Neural progenitor cell (in vitro differentiated cells): Measurements from ENCODE around the gene INPP5B. TPM values are rescaled to one million over a fixed set of nuclear protein-coding genes. Genes with fewer than 3 reads are reported as not detected.

Experiments used
- DNase-seq: peaks from one replicate; pipeline ENCODE4 v3.0.0-alpha.2; 2016; ENCODE audit warnings: low spot score
- H2AFZ ChIP-seq: fragments of 200-600 bp; sonication (generic); replicated peaks from 2 replicates; pipeline ENCODE4 v1.6.1; 2016; ENCODE audit warnings: antibody characterized with exemption
- H3F3A ChIP-seq: fragments of 200-600 bp; sonication (generic); 2 replicates; pipeline ENCODE4 v1.6.1; 2016; ENCODE audit warnings: antibody characterized with exemption, low read depth
- H3K27ac ChIP-seq: fragments of 200-600 bp; sonication (generic); 2 replicates; pipeline ENCODE4 v1.5.1; 2016; ENCODE audit warnings: mild to moderate bottlenecking
- H3K27me3 ChIP-seq: fragments of 200-600 bp; sonication (generic); 2 replicates; pipeline ENCODE4 v1.6.1; 2016; ENCODE audit warnings: mild to moderate bottlenecking, moderate library complexity
- H3K36me3 ChIP-seq: fragments of 200-600 bp; sonication (generic); 2 replicates; pipeline ENCODE4 v1.5.1; 2016
- H3K4me1 ChIP-seq: fragments of 200-600 bp; sonication (generic); 2 replicates; pipeline ENCODE4 v1.6.1; 2016; ENCODE audit warnings: mixed run types
- H3K4me2 ChIP-seq: fragments of 200-600 bp; sonication (generic); 2 replicates; pipeline ENCODE4 v1.6.1; 2016
- H3K4me3 ChIP-seq: fragments of 200-600 bp; sonication (generic); 2 replicates; pipeline ENCODE4 v1.5.1; 2016
- H3K79me2 ChIP-seq: fragments of 200-600 bp; sonication (generic); 2 replicates; pipeline ENCODE4 v1.6.1; 2016; ENCODE audit warnings: low read depth
- H3K9ac ChIP-seq: fragments of 200-600 bp; sonication (generic); 2 replicates; pipeline ENCODE4 v1.6.1; 2016
- H3K9me3 ChIP-seq: fragments of 200-600 bp; sonication (generic); 2 replicates; pipeline ENCODE4 v1.5.1; 2016; ENCODE audit warnings: low read depth
- H4K20me1 ChIP-seq: fragments of 200-600 bp; sonication (generic); 2 replicates; pipeline ENCODE4 v1.6.1; 2016; ENCODE audit warnings: low read depth
- H3K27ac Mint-ChIP-seq: 3 replicates; pipeline ENCODE4 v1.8.0; 2021; ENCODE audit warnings: mixed read lengths
- H3K27me3 Mint-ChIP-seq: 2 replicates; pipeline ENCODE4 v1.8.0; 2022; ENCODE audit warnings: low read depth, mild to moderate bottlenecking, inconsistent platforms, moderate library complexity, mixed read lengths; ENCODE audit not compliant: insufficient read depth
- H3K36me3 Mint-ChIP-seq: 3 replicates; pipeline ENCODE4 v1.8.0; 2021; ENCODE audit warnings: mixed read lengths
- H3K4me1 Mint-ChIP-seq: 3 replicates; pipeline ENCODE4 v1.8.0; 2021; ENCODE audit warnings: mixed read lengths
- H3K4me3 Mint-ChIP-seq: 3 replicates; pipeline ENCODE4 v1.8.0; 2021; ENCODE audit warnings: mild to moderate bottlenecking, moderate library complexity, mixed read lengths
- H3K9me3 Mint-ChIP-seq: 3 replicates; pipeline ENCODE4 v1.8.0; 2020; ENCODE audit warnings: mixed read lengths
- EZH2 ChIP-seq: fragments of 200-600 bp; sonication (generic); IDR thresholded peaks from 2 replicates; pipeline ENCODE4 v1.6.1; 2017; ENCODE audit warnings: antibody characterized with exemption, mild to moderate bottlenecking, moderate library complexity
- EZH2phosphoT487 ChIP-seq: fragments of 200-600 bp; sonication (generic); IDR thresholded peaks from 2 replicates; pipeline ENCODE4 v1.6.1; 2017; ENCODE audit warnings: antibody characterized with exemption
- total RNA-seq: library from RNA; depleted of rRNA; stranded (reverse); fragments of >200 nt; gene quantifications from 2 replicates; pipeline ENCODE4 v1.2.3, GENCODE V29; 2015; ENCODE audit warnings: low replicate concordance
- TF ChIP-seq, protein P1 (sequence below): fragments of 200-600 bp; sonication (generic); IDR thresholded peaks from 2 replicates; pipeline ENCODE4 v1.5.1; 2017; ENCODE audit warnings: antibody characterized with exemption, mild to moderate bottlenecking

Gene INPP5B
- total RNA-seq, 1 donor from 2014 or later, result 22.0 TPM

GRCh38 chr1:37861151-37861550, 85.7 kb downstream of the INPP5B start:
- Mint-ChIP-seq H3K9me3 (no peaks in the 10 kb centered on the region), H3K27me3 (peaks cover 5% of the 10 kb centered on the region), H3K36me3 (peaks cover 4% of the 10 kb centered on the region), H3K27ac (no peak overlapping the region), H3K4me3 (peak overlapping the region; percentile 96), H3K4me1 (peaks cover 13% of the 10 kb centered on the region)
- H3K4me3 ChIP-seq, result no peak overlapping the region
- no peak overlapping the region for H3K4me2 ChIP-seq
- DNase-seq, result no peak
- peaks cover 30% of the 10 kb centered on the region for H3K79me2 ChIP-seq
- TF ChIP-seq EZH2phosphoT487, result no peak
- TF ChIP-seq EZH2, result no peak
- TF ChIP-seq, protein P1, sequence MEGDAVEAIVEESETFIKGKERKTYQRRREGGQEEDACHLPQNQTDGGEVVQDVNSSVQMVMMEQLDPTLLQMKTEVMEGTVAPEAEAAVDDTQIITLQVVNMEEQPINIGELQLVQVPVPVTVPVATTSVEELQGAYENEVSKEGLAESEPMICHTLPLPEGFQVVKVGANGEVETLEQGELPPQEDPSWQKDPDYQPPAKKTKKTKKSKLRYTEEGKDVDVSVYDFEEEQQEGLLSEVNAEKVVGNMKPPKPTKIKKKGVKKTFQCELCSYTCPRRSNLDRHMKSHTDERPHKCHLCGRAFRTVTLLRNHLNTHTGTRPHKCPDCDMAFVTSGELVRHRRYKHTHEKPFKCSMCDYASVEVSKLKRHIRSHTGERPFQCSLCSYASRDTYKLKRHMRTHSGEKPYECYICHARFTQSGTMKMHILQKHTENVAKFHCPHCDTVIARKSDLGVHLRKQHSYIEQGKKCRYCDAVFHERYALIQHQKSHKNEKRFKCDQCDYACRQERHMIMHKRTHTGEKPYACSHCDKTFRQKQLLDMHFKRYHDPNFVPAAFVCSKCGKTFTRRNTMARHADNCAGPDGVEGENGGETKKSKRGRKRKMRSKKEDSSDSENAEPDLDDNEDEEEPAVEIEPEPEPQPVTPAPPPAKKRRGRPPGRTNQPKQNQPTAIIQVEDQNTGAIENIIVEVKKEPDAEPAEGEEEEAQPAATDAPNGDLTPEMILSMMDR, result no peak
- H2AFZ ChIP-seq, result no peak overlapping the region
- H4K20me1 ChIP-seq, result peaks cover 22% of the 10 kb centered on the region
- H3K27ac ChIP-seq, result no peak overlapping the region
- no peak overlapping the region for H3K9ac ChIP-seq
- no peaks in the 10 kb centered on the region for H3K9me3 ChIP-seq
- peaks cover 7% of the 10 kb centered on the region for H3K36me3 ChIP-seq
- H3K4me1 ChIP-seq, result peaks cover 8% of the 10 kb centered on the region
- peaks cover 7% of the 10 kb centered on the region for H3F3A ChIP-seq
- H3K27me3 ChIP-seq, result no peaks in the 10 kb centered on the region

GRCh38 chr1:37860346-37860666, 86.5 kb downstream of the INPP5B start:
- no peaks in the 10 kb centered on the region for H3K27me3 ChIP-seq
- peaks cover 5% of the 10 kb centered on the region for H3K27me3 Mint-ChIP-seq
- no peak for DNase-seq
- no peak overlapping the region for H2AFZ ChIP-seq
- no peak for TF ChIP-seq EZH2phosphoT487
- TF ChIP-seq, protein P1, result no peak
- TF ChIP-seq EZH2, result no peak
- H3K4me2 ChIP-seq, result peak overlapping the region; percentile 95
- no peaks in the 10 kb centered on the region for H3K9me3 Mint-ChIP-seq
- peaks cover 14% of the 10 kb centered on the region for H3K4me1 Mint-ChIP-seq
- no peak overlapping the region for H3K27ac ChIP-seq
- peaks cover 7% of the 10 kb centered on the region for H3F3A ChIP-seq
- H3K4me3 ChIP-seq, result peak overlapping the region; percentile 98
- H3K9me3 ChIP-seq, result no peaks in the 10 kb centered on the region
- H3K4me1 ChIP-seq, result peaks cover 8% of the 10 kb centered on the region
- H3K79me2 ChIP-seq, result peaks cover 38% of the 10 kb centered on the region
- H3K9ac ChIP-seq, result no peak overlapping the region
- peaks cover 22% of the 10 kb centered on the region for H4K20me1 ChIP-seq
- H3K27ac Mint-ChIP-seq, result peak overlapping the region; percentile 85
- H3K36me3 Mint-ChIP-seq, result peaks cover 4% of the 10 kb centered on the region
- peak overlapping the region; percentile 96 for H3K4me3 Mint-ChIP-seq
- H3K36me3 ChIP-seq, result peaks cover 7% of the 10 kb centered on the region

- peak within 1 kb of the TSS; percentile 90 for H2AFZ ChIP-seq
- TF ChIP-seq, protein P1, result peak; percentile 82
- TF ChIP-seq EZH2, result no peak
- no peak for TF ChIP-seq EZH2phosphoT487
- Mint-ChIP-seq H3K27ac (peak within 1 kb of the TSS; percentile 85), H3K4me3 (peak within 1 kb of the TSS; percentile 96), H3K4me1 (peaks cover 18% of the 10 kb centered on the region), H3K9me3 (no peaks in the 10 kb centered on the region), H3K36me3 (peaks cover 6% of the 10 kb centered on the region), H3K27me3 (peaks cover 5% of the 10 kb centered on the region)
- peaks cover 7% of the 10 kb centered on the region for H3F3A ChIP-seq
- H3K4me2 ChIP-seq, result peak within 1 kb of the TSS; percentile 95
- H3K4me1 ChIP-seq, result peaks cover 8% of the 10 kb centered on the region
- peak within 1 kb of the TSS; percentile 77 for H3K9ac ChIP-seq
- no peaks in the 10 kb centered on the region for H3K9me3 ChIP-seq
- H3K4me3 ChIP-seq, result peak within 1 kb of the TSS; percentile 98
- H3K79me2 ChIP-seq, result peaks cover 43% of the 10 kb centered on the region
- peaks cover 7% of the 10 kb centered on the region for H3K36me3 ChIP-seq
- DNase-seq, result peak; percentile 98
- H3K27ac ChIP-seq, result peak within 1 kb of the TSS; percentile 83
- H4K20me1 ChIP-seq, result peaks cover 22% of the 10 kb centered on the region
- H3K27me3 ChIP-seq, result no peaks in the 10 kb centered on the region
These were observed 87.1 kb downstream of the INPP5B start, which contains the start of gene MTF1 for GRCh38 chr1:37859507-37860345. Gene MTF1, minus strand, starts transcription at chr1:37859592. Its CDS starts 1,934 bp downstream, at chr1:37857658.
